HS-27A (cell line): ENCODE results near the gene LEFTY2.
"Not testable (repeated sequence)": the region's sequence is repeated elsewhere in the genome, so short reads cannot be mapped to it uniquely, and the experiment has no call there.

Experiments used
- DNase-seq: peaks from one replicate; pipeline ENCODE4 v3.0.0-alpha.2; 2012; ENCODE audit warnings: low read depth, missing footprints

LEFTY2 gene

DNA sequence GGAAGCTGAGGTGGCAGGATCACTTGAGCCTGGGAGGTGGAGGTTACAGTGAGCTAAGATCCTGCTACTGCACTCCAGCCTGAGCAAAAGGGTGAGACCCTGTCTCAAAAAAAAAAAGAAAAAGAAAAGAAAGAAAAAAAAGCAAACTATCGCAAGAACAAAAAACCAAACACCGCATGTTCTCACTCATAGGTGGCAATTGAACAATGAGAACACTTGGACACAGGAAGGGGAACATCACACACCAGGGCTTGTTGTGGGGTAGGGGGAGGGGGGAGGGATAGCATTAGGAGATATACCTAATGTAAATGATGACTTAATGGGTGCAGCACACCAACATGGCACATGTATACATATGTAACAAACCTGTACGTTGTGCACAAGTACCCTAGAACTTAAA lies 11.6 kb downstream of the LEFTY2 start:
- not testable (repeated sequence) for DNase-seq

- DNase-seq = no peak
Observed at GRCh38 chr1:225928186-225929175, 12.5 kb downstream of the LEFTY2 start.

DNA sequence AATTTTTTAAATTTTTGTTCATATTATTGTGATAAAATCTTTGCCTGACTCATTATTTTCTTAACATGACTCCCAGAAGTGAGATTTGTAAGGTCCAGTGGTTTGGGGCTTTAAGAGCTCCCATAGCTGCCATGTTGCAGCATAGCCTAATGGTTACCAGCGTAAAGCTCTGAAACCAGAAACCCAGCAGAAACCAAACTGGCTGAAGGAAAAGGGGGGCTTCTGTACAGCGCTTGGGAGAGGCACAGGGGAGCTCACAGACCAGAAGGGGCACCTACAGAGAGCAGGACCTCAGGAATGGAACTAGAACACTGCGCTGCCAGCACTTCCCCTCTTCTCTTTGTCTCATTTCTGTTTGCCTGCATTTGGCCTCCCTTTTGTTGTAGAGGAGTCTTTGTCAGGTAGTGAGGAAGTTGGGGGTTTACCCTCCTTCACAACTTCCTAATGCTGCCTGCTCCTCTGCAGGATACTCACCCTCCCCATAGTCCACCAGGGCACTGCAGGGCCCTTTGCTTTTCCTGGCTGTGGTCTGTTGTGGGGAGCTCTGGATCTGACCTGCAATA lies 14.4 kb downstream of the LEFTY2 start:
- peak; percentile 15 for DNase-seq

- peak; percentile 77 for DNase-seq
Observed at GRCh38 chr1:225923692-225924555, 17.1 kb downstream of the LEFTY2 start, which contains the start of gene PYCR2. Gene PYCR2, minus strand, starts transcription at chr1:225924250. Its CDS starts 140 bp downstream, at chr1:225924110.

DNA sequence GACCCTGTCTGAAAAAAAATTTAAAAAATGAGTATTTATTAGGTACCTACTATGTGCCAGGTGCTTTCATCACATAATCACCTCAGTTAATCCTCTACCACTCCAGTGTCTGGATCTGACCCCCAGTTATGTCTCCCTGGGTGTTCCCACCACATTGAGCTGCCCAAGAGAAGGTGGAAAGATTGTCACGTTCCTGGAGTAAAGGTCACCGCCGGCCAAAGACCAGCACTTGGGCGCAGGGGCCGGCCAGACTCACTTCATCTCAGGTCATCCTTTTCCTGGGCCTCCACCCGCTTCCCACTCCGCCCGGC lies 17.7 kb downstream of the LEFTY2 start:
- no peak for DNase-seq

DNA sequence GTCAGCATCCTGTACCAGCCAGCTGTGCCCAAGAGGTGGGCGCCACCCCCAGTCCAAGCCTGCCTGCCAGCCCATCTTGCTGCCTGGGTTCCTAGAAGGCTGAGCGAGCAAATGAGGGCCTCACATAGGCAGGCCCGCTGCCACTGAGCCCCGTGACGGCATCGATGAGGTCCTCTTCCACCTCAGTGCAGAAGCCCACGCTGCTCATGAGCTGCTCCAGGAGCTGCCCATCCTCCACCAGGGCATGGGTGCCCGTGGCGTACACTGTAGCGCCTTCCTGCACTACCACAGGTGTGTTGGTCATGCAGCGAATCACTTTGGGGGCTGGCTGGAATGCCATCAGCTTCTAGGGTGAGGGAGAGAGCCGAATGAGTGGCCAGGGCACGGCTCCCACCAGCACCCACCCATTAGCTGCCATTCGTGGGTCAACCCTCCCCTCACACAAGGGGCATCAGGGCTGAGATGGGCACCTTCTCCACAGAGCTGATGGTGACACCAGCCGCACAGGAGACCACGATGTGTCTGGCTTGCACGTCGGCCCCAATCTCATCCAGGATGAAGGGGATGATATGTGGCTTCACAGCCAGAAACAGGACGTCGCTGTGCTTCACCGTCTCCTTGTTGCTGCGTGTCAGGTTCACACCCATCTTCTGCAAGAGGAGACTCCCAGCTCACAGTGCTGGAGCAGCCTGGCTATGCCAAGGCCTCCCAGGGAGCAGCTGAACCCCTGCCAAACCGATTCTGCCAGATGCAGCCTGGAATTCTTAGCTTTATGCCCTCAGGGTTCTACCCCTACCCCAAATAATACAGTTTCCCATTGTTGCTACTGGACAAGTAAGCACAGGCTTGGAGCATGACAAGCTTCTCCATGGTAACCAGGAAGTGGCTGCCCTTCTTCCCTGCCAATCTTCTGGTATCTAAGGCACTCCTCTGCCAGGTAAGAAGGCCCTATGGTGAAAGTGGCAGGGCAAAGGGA lies 19.0 kb downstream of the LEFTY2 start:
- DNase-seq = no peak

DNA sequence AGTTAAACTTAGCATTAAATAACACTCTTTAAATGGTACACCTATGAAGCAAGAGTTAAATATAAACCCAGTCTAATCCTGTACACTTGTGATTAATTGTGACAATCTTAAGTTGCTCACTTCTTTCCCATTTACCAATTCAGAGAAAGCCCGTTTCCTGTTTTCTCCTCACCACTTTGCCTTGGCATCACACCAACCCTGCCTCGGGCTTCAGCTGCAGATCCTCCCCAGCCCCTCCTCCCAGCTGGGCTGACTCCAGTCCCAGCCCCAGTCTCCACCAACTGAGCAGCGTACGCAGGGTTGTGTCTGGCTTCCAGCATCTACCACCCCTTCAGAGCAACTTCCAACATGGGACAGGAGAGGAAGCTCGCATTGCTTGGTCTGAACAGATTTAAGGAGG lies 21.1 kb downstream of the LEFTY2 start:
- no peak for DNase-seq

GRCh38 chr1:225918280-225918679 lies 22.7 kb downstream of the LEFTY2 start:
- DNase-seq = no peak

- no peak for DNase-seq
Observed at GRCh38 chr1:225917536-225917935, 23.5 kb downstream of the LEFTY2 start.

GRCh38 chr1:225917101-225917500 lies 23.9 kb downstream of the LEFTY2 start:
- no peak for DNase-seq

GRCh38 chr1:225915538-225915991 lies 25.5 kb downstream of the LEFTY2 start:
- DNase-seq = no peak

- DNase-seq = no peak
Observed at GRCh38 chr1:225914947-225915346, 26.1 kb downstream of the LEFTY2 start.

GRCh38 chr1:225914391-225914790 lies 26.6 kb downstream of the LEFTY2 start:
- DNase-seq = no peak

DNA sequence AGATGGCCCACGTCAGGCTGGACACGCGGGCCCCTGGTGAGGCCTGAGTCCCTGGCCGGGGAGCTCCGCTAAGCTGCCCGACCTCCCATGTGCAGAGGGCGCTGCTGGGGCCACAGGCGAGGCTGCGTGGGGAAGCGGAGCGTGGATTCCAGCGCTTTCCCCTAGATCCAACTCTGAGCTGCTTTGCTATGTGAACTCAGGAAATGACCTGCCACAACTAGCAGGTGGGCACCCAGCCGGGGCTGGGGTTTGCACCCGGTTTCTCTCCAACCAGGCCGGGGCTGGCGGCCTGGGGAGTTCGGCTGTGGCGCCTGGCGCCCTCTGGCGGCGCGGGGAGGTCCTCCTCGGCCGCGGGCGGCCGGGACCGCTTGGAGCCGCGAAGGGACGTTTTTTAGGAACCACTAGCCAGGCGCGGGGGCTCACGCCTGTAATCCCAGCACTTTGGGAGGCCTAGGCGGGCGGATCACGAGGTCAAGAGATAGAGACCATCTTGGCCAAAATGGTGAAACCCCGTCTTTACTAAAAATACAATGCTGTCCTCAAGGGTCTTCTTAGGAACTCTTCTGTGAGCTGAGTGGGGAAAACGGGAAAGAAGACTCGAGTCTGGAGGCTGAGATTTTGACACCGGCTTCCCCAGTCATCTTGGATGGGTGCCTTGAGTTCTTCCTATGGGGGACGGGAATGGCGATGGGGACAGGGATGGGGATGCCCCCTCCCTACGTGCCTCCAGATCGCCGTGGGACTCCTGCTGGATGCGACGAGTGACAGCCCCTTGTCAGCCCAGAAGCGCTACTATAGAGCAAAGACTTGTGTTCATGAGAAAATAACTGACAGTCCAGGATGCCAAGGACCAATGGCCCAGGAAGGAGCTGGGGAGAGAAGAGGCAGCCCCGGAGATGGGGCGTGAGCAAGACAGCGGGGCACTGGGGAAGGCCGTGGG lies 29.6 kb downstream of the LEFTY2 start:
- no peak for DNase-seq

DNA sequence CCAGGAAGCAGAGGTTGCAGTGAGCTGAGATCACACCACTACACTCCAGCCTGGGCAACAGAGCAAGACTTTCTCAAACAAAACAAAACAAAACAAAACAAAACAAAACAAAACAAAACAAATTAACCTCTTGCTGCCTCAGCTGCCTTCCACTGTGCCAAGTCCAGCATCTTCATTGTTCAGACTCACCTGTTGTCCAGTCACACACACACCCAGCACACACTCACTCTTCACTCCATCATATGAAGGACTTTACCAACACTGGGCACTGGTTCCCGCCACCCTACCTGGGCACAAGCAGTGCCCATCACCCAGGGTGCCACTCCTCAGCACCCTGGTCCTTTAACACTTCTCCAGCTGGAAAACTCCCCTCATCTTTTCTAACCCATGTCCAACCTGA lies 31.5 kb downstream of the LEFTY2 start:
- no peak for DNase-seq

- no peak for DNase-seq
Observed at GRCh38 chr1:225908773-225909172, 32.2 kb downstream of the LEFTY2 start.

DNA sequence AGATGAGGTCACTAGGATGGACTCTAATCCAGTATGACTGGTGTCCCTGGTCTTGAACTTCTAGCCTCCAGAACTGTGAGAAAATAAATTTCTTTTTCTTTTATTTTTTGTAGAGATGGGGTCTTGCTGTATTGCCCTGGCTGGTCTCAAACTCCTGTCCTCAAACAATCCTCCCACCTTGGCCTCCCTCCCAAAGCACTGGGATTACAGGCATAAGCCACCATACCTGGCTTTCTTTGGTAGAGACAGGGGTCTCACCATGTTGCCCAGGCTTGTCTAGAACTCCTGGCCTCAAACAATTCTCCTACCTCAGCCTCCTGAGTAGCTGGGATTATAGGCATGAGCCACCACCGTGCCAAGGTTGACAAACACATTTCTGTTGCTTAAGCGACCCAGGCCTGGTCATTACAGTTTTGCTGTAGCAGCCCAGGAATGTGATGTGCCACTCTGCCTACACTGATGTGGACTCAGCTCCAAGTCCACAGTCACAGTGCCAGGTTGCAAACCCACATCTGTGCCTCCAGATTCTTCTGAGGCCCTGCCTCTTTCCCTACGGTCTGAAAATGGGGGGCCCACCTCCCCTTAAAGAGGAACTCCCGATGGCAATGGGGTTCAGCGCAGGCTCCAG lies 32.9 kb downstream of the LEFTY2 start:
- no peak for DNase-seq

- no peak for DNase-seq
Observed at GRCh38 chr1:225907341-225907740, 33.7 kb downstream of the LEFTY2 start.

DNA sequence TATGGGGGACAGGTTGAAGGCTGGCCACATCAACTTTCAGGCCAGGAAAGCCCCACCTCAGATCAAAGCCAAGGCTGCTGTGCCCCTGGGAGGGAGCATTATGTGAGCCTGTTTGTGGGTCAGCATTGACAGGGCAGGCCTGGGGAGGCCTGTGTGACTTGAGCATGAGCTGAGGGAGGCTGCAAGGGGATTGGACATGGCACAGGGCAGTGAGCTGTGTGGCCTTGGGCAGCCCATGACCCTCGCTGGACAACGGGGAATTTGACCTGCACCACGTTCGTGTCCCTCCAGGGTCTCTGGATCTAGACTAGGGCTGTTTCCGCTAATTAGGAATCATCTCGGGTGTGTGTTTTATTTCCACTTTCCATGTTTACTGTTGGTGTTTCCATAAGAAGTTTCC lies 34.6 kb downstream of the LEFTY2 start:
- DNase-seq = no peak

GRCh38 chr1:225903623-225904022 lies 37.4 kb downstream of the LEFTY2 start:
- no peak for DNase-seq
